GM18520 (cell line): ENCODE results near the gene TMEM17.
A peak's percentile ranks its signal among the peaks of the same experiment; 100 is the strongest.
"Not testable (repeated sequence)": the region's sequence is repeated elsewhere in the genome, so short reads cannot be mapped to it uniquely, and the experiment has no call there.

ENCODE experiments used
- ATAC-seq: cut with Tn5 transposase; IDR thresholded peaks from one replicate; pipeline ENCODE4 v1.9.1; 2021; ENCODE audit not compliant: unreplicated experiment

TMEM17 gene, protein sequence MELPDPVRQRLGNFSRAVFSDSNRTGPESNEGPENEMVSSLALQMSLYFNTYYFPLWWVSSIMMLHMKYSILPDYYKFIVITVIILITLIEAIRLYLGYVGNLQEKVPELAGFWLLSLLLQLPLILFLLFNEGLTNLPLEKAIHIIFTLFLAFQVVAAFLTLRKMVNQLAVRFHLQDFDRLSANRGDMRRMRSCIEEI

DNA sequence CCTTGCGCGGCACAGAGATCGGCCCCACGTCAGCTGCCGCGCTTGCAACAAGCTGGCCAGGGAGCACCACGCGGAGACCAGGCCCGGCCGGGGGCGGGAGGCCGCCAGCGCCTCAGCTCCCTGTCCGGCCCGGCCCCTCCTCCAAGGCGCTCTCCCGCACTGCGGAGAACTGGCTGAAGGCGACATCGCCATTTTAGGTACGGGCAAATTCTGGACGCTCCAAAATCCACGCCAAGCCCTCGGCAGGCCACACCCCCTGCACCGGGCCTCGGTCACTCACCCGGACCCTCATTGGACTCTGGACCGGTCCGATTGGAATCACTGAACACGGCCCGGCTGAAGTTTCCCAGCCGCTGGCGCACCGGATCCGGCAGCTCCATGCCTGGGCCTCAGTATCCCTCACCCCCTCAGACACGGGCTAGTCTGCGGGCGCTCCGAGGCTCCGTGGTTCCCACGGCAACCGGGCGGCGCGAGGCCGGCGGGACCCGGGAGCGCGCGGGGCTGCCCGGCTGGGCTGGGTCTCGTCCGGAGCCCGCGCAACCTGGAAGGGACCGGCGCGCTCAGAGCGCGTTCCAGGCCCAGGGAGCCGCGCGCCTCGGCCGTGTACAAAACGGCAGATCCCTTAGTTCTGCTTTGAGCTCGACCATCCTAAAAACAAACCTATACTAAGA is at the start of gene TMEM17:
Gene TMEM17 (minus strand): TSS at position 446 of the 671 bp plus-strand sequence. CDS start 66 bp downstream, at position 380.
- ATAC-seq = peak; percentile 49

DNA sequence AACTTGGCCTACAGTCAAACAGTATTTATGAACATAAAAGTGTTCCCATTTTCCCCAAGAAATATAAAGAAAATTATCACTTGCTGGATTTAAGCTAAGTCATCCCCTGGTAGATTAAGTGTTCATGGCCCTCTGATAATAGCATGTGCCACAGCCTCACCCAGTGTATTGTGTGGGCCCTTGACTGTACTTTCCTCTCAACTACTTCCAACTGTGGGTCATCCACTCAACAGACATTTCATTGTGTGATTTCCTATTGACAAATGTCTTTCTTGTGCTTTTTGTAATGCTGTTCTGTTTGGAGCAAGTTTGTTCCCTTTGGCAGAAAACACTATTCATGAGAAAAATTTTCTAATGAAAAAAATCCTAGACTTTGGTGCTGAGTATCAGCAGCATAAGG is 48.4 kb upstream of the TMEM17 start:
- ATAC-seq = no peak

DNA sequence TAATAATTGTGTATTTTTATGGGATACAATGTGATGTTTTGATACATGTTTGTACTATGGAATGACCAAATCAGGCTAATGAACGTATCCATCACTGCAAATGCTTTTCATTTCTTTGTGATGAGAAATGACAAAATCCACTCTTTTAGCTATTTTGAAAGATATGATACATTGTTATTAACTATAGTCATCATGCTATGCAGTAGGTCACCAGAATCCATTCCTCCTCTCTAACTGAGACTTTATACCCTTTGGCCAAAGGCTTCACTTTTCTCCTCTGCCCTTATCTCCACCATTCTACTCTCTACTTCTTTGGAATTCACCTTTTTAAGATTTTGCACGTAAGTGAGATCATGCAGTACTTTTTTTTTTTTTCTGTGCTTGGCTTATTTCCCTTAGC is 44.5 kb upstream of the TMEM17 start:
- ATAC-seq = no peak

DNA sequence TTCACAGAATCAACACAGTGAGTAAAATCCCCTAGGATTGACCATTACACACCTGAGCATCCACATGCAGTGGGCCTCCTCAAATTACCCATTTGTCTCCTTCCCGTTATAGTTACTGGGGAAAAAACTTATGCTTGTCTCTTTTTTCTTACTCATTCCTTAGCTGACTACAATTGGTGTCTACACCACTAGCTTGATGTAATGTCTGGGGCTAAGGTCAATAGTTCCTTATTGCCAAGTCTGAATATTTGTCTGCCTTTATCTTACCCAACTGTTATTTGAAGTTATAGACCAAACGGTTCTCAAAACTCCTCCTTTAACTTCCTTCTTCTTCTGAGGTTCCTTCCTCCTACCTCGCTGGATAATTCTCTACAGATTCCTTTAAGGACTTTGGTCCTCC is 41.9 kb upstream of the TMEM17 start:
- no peak for ATAC-seq

DNA sequence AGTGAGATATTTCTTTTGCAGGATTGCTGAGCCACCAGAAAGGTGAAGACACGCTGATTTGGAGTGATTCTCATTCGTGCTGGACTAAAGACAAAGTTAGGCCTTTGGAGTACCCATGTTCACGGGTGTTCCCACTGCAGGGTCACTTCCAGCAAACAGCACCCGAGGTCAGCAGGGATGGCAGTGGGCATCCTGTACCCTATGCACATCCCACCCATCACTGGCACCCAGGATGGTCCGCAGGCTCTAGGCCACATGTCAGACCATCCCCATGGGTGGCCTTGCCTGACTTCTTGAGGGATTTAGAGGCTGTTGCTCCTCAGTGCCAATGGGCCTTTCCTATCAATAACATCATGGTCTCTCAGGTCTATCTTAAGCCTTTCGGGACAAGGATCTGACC is 39.3 kb upstream of the TMEM17 start:
- no peak for ATAC-seq

DNA sequence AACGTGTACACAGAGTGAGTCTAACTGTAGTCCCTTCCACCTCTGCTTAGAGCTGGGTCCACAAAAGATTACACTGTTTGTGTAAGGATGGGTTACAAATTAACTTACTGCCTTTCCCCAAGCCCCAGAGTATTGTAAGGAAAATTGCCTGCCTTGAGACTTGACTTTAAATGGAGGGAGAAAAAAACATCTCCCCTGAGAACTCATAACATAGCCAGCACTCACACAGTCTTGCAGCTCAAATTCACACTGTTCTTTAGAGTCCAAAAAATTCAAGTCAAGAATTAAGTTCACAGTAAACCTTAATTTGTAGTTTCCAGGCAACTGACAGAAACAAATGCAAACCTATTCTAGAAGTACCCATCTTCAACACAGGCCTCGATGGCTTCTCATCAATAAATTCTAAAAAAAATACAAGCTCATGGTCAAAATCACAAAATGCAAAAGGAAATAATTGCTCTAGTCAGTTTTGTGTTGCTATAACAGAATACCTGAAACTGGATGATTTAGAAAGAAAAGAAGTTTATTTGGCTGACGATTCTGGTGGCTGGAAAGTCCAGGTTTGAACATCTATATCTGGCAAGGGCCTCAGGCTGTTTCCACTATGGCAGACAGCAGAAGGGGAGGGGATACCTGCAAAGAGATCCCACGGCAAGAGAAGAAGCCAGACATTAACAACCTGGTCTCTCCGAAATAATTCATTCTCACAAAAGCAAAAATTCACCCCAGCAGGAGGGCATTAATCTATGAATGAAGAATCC is 34.6 kb upstream of the TMEM17 start:
- no peak for ATAC-seq

DNA sequence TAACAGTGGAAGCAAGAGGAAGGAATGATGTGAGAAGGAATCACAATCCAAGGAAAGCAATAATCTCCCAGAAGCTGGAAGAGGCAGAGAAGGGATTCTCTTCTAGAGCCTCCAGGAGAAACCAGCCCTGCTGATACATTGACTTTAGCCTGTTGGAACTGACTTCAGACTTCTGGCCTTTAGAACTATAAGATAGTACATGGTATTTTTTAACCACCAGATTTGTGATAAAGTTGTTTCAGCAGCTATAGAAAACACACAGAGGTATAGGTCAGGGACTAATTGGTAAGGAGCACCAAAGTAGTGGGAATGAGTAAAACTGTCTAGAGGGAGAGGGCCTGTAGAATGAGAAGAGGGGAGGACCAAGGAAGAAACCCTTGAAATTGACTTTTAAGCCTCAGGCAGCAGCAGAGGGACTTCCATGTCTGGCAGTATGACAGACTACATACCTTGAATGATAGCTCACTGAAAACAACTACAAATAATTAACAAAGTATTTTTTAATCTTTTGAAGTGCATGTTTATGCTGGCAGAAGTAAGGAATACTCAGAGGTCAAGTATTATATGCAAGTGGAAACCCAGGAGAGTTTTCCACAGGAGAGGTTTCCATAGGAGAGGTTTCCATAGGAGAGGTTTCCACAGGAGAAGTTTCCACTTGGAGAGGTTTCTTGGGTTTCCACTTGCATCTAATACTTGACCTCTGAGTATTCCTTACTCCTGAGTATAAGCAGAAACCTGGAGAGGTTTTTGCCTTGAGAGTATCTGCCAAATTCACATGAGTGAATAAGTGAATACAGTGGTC is 33.8 kb upstream of the TMEM17 start:
- no peak for ATAC-seq

DNA sequence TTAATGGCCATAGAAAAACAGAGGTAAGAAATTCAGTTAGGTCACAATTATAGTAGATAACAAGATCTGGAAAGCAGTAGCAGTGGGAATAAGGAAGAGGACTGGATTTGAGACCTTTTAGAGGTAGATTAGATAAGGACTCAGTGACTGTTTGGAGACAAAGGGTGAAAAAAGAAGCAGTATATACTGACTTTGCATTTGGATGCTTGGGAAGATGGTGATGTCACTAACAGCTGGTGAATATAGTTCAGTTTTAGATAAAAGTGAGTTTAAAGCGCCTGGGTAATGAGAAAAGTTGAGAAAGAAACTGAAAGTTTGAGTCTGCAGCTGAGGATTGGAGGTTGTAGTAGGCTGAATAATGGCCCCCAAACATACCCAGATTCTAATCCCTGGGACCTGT is 32.8 kb upstream of the TMEM17 start:
- ATAC-seq = no peak

DNA sequence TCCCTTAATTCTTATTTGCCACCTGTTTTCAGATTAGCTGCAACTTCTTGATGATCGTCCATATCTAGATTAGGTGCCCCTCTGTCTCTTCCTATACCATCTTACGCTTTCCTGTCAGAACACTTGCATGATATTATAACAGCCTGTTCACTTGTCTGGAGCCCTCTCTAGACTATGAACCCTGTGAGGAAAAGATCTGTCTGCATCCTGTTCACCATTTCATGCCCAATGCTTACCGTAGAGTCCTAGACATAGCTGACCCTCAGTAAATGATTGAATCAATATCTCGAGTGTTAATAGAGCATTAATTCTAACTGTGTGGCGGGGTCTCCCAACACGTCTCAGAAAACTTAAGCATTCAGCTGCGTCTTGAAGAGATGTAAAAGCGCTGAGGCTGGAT is 31.8 kb upstream of the TMEM17 start:
- ATAC-seq = no peak

DNA sequence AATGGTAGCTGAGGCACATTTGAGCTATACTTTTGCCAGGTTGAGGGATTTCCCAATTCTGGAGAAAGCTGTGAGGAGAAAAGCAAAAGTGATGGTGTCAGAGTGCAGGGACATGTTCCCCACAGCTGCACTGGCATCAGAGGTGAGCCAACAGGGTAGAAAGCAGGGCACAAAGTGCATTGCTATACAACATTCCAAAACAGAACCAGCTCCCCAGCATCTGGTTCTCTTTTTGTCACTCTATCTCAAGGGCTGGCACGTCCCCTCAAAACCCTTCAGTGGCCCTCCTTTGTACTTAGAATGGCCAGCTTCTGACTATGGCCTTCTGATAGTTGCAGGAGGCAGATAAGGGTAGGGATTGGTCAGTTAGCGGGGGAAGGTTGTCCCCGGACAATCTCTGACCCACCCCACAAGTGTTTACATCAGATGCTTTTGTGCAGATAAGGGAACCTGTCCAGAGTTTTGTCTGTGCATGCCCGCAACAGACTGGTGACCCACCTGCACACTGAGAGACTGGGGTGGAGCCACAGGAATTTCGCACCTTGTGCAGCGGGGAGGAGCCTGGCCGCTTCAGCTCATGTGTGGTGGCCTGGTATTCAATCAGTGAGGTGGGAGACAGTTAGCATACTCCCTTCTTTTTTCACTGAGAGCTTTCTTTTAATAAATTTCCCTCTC is 31.0 kb upstream of the TMEM17 start:
- no peak for ATAC-seq

DNA sequence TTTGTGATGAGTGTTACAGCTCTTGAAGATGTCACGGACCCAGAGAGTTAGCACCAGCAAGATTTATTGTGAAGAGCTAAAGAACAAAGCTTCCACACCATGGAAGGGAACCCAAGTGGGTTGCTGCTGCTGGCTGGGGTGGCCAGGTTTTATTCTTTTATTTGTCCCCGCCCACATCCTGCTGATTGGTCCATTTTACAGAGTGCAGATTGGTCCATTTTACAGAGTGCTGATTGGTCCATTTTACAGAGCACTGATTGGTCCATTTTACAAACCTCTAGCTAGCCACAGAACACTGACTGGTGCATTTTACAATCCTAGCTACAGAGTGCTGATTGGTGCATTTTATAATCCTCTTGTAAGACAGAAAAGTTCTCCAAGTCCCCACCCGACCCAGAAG is 29.5 kb upstream of the TMEM17 start:
- ATAC-seq = not testable (repeated sequence)

DNA sequence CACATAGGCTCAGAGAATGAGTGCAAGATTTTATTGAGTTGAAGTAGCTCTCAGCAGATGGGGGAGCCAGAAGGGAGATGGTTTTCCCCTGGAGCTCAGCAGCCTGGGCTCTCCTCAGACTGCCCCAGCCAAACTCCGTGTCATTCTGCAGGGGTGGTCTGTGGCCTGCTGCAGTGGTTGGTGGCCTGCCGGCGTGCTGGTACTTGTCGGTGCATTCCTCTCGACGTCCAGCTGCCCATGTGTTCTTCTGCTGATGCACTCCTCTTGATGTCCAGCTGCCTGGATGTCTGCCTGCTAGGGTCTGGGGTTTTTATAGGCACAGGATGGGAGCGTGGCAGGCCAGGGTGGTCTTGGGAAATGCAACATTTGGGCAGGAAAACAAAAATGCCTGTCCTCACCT is 25.6 kb upstream of the TMEM17 start:
- ATAC-seq = no peak

DNA sequence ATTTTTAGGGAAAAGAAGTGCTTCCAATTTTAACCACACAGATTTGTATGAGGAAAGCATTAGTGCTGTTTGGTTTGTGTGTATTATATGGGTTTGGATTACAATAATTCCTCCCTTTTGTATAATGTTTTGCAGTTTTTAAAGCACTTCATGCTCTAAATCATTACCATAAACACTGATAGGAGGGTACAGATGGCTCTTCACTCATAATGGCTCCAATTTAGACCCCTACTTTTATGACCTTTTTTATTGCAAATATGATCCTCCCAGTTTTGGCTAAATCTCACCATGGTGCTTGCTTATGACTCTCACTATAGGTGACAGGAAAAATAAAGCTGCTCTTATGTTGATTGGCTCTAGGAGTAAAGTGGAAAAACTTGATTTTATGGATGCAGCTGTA is 23.8 kb upstream of the TMEM17 start:
- no peak for ATAC-seq

DNA sequence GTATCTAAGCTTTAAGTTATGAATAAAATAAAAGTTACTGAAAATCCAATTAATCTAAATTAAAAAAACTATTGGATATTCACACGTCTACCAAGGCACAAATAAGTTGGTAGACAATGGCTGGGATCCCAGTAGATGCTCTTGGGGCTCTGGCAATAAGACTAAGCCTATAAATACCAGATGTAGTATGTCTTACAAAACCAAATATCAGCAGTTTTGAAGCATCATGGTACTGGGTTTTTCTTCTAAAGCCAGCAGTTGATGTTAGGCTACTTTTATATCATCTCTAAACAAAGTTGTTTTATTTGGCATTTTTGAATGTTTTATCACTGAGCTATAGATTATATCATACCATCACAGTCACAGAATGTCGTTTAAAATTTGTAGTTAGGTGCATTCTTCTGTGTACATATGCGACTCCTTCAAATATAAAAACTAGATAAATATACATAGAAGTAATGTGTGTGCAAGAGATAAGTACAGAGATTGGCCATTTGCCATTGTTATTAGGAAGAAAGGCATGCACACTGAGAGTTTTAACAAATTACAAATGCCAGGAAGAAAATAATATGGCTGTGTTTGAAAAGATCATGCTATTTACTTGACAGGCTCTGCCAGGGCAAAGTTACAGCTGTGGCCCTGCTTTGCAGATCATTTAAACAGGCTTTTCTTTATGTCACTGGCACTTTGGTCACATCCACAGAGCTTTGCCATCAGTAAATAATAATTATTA is 21.6 kb upstream of the TMEM17 start:
- ATAC-seq = no peak

DNA sequence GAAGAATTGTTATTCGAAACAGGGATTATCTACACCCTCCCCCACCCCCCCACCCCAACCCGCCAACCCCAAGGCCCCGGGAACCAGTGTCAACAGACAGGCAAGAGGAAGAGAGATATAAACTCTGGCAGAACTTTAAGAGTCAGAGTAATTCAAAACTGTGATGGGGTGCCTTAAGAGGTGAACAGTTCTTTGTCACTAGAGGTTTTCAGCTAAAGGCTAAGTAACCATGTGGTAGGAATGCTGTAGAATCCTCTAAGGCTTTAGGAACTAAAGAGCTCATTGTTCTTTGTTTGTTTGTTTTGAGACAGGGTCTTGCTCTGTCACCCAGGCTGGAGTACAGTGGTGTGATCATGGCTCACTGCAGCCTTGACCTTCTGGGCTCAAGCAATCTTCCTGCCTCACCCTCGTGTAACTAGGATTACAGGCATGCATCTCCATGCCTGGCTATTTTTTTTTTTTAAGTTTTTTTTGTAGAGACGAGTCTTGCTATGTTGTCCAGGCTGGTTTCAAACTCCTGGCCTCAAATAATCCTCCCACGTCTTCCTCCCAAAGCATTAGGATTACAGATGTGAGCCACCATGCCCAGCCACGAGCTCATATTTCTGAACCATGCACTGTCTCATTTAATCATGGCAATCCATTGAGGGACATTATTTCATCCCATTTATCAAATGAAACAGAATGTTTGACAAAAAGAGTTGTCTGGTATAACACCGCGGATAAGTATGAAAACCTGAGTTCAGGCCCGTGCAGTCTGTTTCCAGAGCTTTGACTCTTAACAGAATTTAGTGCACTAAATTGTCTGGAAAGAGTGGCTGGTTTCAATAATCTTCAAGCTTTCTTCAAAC is 20.8 kb upstream of the TMEM17 start:
- ATAC-seq = no peak

DNA sequence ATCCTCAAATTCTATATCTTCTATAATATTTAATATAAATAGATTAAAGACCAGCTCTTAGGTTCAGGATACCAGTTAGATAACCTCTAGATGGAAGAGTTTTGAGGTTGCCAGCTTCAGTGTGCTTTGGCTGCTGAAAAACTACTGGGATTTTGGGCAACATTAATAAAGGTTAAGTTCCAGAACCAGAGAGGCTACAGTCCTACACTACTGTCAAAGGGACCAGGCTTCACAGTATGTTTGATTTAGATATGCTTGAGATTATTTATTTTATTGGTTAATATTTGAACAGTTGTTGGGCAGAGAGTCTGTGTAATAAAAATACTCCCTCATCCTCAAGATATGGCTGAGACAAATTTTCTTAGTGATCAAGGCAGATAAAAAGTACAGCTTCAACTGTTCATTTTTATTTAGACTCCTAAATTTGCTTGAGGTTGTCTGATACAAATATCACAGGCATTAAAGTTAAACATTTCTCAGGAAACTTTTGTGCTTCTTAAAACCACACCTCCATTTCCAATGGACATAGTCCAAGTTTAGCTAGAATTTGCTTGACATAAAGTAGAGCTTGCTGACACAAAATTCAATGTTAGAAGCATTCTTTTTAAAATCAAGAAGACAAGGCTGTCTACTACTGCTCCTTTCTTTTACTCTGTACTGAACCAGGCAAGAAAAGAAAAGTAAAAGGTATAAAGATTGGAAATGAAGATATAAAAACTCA is 19.7 kb upstream of the TMEM17 start:
- ATAC-seq = no peak

DNA sequence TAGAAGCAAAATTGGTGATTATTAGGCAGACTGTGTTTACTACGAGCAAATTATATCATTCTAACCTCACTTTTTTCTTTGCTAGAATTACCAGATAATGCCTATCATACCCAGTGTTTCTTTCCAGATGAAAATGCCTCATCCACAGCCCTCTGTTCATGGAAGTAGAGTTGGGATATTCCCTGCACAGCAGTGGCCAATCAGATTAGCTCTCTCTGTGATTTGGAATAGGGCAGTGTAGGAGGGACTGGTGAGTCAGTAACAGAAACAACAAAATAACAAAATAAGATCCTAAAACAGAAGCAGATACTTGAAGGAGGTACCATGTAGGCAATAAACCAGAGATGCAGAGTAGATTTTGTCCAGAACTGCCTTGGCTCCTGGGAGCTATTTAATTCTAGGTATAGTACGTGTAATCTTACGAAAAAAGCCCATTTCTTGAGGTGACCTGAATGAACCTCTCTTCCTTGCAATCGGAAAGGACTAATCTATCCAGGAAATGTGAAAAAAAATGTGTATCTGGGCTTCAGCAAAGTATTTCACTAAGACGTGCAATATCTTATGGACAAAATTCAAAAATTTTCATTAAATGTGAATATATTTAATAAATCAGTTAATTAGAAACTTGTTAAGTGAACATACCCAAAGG is 18.4 kb upstream of the TMEM17 start:
- ATAC-seq = no peak

DNA sequence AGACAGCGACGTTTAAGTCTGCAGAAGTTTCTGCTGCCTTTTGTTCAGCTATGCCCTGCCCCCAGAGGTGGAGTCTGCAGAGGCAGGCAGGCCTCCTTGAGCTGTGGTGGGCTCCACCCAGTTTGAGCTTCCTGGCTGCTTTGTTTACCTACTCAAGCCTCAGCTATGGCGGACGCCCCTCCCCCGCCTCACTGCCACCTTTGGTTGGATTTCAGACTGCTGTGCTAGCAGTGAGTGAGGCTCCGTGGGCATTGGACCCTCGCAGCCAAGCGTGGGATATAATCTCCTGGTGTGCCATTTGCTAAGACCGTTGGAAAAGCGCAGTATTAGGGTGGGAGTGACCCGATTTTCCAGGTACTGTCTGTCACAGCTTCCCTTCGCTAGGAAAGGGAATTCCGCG is 15.1 kb upstream of the TMEM17 start:
- not testable (repeated sequence) for ATAC-seq
